Transverse colon (tissue), 4 donors: Measurements from ENCODE around the gene TP73.

ENCODE experiments used
- CTCF ChIP-seq, 5 experiments: fragments of 200-600 bp in 3 of 5; fragments of 450-650 bp in 2 of 5; sonication (generic) in 3 of 5; IDR thresholded peaks; 1 replicate in 2 of 5; 2 replicates in 3 of 5; pipeline ENCODE4 v1.5.1; 2016 to 2017; ENCODE audit warnings: antibody characterized with exemption in 5 of 5, inconsistent platforms in 3 of 5, mild to moderate bottlenecking in 2 of 5, moderate library complexity in 1 of 5
- POLR2AphosphoS5 ChIP-seq, 3 donors: sonication (generic); formaldehyde crosslinking; IDR thresholded peaks; one replicate each; pipeline ENCODE4 v1.6.1; 2016; ENCODE audit warnings: antibody characterized with exemption in 3 of 3

GRCh38 chr1:3673381-3674099 lies 21.2 kb downstream of the TP73 start:
- TF ChIP-seq CTCF (IDR thresholded peaks at IDR 0.05) = no peak
- TF ChIP-seq POLR2AphosphoS5 (IDR thresholded peaks at IDR 0.05) = no peak
